Gastroesophageal sphincter (tissue), 4 donors: ENCODE results near the gene KLHL40. TPM values are rescaled to one million over a fixed set of nuclear protein-coding genes. Genes with fewer than 3 reads are reported as not detected.

Experiments used
- ATAC-seq: fragments of 150-250 bp; one replicate; pipeline ENCODE4 v1.9.1; 2016; ENCODE audit warnings: mild to moderate bottlenecking, moderate library complexity
- H3K27ac ChIP-seq, 4 donors: fragments of 200-600 bp; sonication (generic) in 3 of 4; 1 replicate in 3 of 4; 2 replicates in 1 of 4; pipeline ENCODE4 v1.5.1; 2016 to 2019
- H3K27me3 ChIP-seq: fragments of 200-600 bp; sonication (generic); one replicate; pipeline ENCODE4 v1.5.1; 2019
- H3K36me3 ChIP-seq, 2 donors: fragments of 200-600 bp; sonication (generic); one replicate each; pipeline ENCODE4 v1.5.1; 2019; ENCODE audit warnings: control low read depth in 1 of 2
- H3K4me1 ChIP-seq, 3 donors: fragments of 200-600 bp; sonication (generic); 1 replicate in 2 of 3; 2 replicates in 1 of 3; pipeline ENCODE4 v1.5.1; 2016 to 2019; ENCODE audit warnings: control low read depth in 2 of 3
- H3K4me3 ChIP-seq, 2 donors: fragments of 200-600 bp; sonication (generic); one replicate each; pipeline ENCODE4 v1.5.1; 2019; ENCODE audit warnings: mild to moderate bottlenecking in 1 of 2, moderate library complexity in 1 of 2
- H3K9me3 ChIP-seq, 3 donors: fragments of 200-600 bp; sonication (generic); one replicate each; pipeline ENCODE4 v1.5.1; 2017 to 2019; ENCODE audit warnings: control low read depth in 2 of 3
- CTCF ChIP-seq, 4 experiments: fragments of 200-600 bp in 2 of 4; fragments of 450-650 bp in 2 of 4; sonication (generic) in 1 of 4; IDR thresholded peaks; one replicate each; pipeline ENCODE4 v1.5.1; 2017 to 2019; ENCODE audit warnings: antibody characterized with exemption in 4 of 4, mild to moderate bottlenecking in 2 of 4, moderate library complexity in 2 of 4
- EP300 ChIP-seq: sonication (generic); formaldehyde crosslinking; IDR thresholded peaks from one replicate; pipeline ENCODE4 v1.6.1; 2017; ENCODE audit warnings: antibody characterized with exemption, mild to moderate bottlenecking
- POLR2A ChIP-seq, 2 donors: fragments of 450-650 bp; IDR thresholded peaks; one replicate each; pipeline ENCODE4 v1.6.1; 2017; ENCODE audit warnings: antibody characterized with exemption in 2 of 2, mild to moderate bottlenecking in 2 of 2, moderate library complexity in 1 of 2
- POLR2AphosphoS5 ChIP-seq: sonication (generic); formaldehyde crosslinking; IDR thresholded peaks from one replicate; pipeline ENCODE4 v1.6.1; 2017; ENCODE audit warnings: antibody characterized with exemption
- WGBS, 2 donors: methylation state at CpG; one replicate each; pipeline ENCODE4 v1.1.5; 2018; ENCODE audit warnings: low coverage in 1 of 2; 5-methylcytosine and 5-hydroxymethylcytosine counted together
- total RNA-seq, 4 donors: library from RNA; depleted of rRNA; stranded (reverse); fragments of >200 nt; gene quantifications; one replicate each; pipeline ENCODE4 v1.1.0, GENCODE V29; 2016

The KLHL40 gene
- total RNA-seq, 4 donors from 2014 or later, result not detected

- no peaks in the 10 kb centered on the region for H3K36me3 ChIP-seq
- no peak overlapping the region for H3K27ac ChIP-seq
- no peak overlapping the region for H3K4me3 ChIP-seq
- H3K27me3 ChIP-seq, result no peaks in the 10 kb centered on the region
- H3K9me3 ChIP-seq, result no peaks in the 10 kb centered on the region
- 31 to 42% methylated on average over 3 of the region's 3 CpGs for WGBS, 2 donors
- H3K4me1 ChIP-seq, result peaks cover 0 to 19% (median 0%) of the 10 kb centered on the region in 3 donors
- ATAC-seq, result no peak
- TF ChIP-seq POLR2A (IDR thresholded peaks at IDR 0.05), result no peak
Measured at GRCh38 chr3:42728056-42728455, 42.7 kb downstream of the KLHL40 start.

DNA sequence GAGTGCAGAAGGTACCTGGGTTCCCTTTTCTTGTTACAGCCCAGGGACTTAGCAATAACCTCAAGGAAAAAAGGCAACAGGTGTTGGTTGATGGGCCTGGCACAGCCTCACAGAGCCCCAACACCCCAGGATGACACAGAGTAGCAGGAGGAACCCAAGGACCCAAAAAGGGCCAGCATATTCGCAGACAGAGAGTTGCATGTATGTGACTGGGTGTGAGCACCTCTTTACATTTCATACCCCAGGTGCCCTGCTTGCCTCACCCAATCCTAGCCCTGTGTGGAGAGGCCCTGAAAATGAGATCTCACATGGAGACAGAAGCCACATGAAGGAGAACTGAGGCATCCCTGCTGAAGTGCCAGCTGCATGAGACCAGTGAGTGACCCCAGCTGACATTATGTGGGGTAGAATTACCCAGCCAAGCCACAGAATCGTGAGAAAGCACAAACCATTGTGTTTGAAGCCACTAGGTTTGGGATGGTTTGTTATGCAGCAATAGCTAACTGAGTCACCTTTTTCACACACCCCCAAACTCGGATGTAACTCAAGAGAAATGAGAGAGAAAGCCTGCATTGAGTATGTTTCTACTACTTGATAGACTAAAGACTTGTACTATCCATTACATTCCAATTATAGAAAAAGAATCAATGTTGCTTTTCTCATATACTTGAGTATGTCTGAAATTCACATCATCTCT, 43.5 kb downstream of the KLHL40 start:
- Histone ChIP-seq H3K27me3 (no peaks in the 10 kb centered on the region), H3K27ac (no peak overlapping the region), H3K4me3 (no peak overlapping the region), H3K9me3 (no peaks in the 10 kb centered on the region), H3K4me1 (peaks cover 0 to 19% (median 0%) of the 10 kb centered on the region in 3 donors), H3K36me3 (no peaks in the 10 kb centered on the region)
- TF ChIP-seq POLR2A (IDR thresholded peaks at IDR 0.05), result no peak
- TF ChIP-seq CTCF (IDR thresholded peaks at IDR 0.05), result no peak
- TF ChIP-seq POLR2AphosphoS5, result no peak
- no peak for TF ChIP-seq EP300
- ATAC-seq, result no peak
- WGBS, 2 donors, result 68 to 86% methylated on average over 2 of the region's 3 CpGs

GRCh38 chr3:42729404-42730145, 44.2 kb downstream of the KLHL40 start:
- no peaks in the 10 kb centered on the region for H3K36me3 ChIP-seq
- H3K4me3 ChIP-seq, result no peak overlapping the region
- H3K27ac ChIP-seq, result no peak overlapping the region
- no peaks in the 10 kb centered on the region for H3K27me3 ChIP-seq
- peaks cover 0 to 19% (median 0%) of the 10 kb centered on the region in 3 donors for H3K4me1 ChIP-seq
- no peaks in the 10 kb centered on the region for H3K9me3 ChIP-seq
- 48 to 70% methylated on average over 2 to 4 of the region's 6 CpGs for WGBS, 2 donors
- TF ChIP-seq POLR2AphosphoS5, result no peak
- no peak for TF ChIP-seq CTCF (IDR thresholded peaks at IDR 0.05)
- no peak for TF ChIP-seq EP300
- TF ChIP-seq POLR2A (IDR thresholded peaks at IDR 0.05), result no peak
- no peak for ATAC-seq

DNA sequence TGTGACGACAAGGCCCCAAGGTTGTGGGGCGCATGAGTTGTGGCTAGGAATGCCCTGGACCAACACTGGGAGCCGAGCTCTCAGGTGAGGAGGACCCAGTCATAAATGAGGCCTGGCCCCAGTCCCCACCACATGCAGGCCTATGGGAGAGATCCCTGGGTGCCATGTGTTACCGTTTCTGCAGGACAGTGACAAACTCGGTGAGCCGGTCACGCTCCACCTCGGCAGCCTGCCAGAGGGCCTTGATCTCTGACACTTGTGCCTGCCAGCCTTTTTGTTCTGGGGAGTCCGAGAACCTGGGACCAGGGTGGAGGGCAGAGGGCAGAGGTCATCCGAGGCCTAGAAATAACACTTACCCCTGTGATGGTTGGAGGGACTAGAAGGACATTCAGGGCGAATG, 45.0 kb downstream of the KLHL40 start:
- H3K36me3 ChIP-seq, result no peaks in the 10 kb centered on the region
- H3K4me3 ChIP-seq, result no peak overlapping the region
- TF ChIP-seq CTCF (IDR thresholded peaks at IDR 0.05), result no peak
- TF ChIP-seq POLR2A (IDR thresholded peaks at IDR 0.05), result no peak
- no peak for TF ChIP-seq EP300
- no peak for TF ChIP-seq POLR2AphosphoS5
- no peak for ATAC-seq
- 80 to 100% methylated on average over 1 of the region's 11 CpGs for WGBS, 2 donors
- H3K27me3 ChIP-seq, result no peaks in the 10 kb centered on the region
- no peaks in the 10 kb centered on the region for H3K9me3 ChIP-seq
- H3K4me1 ChIP-seq, result peaks cover 0 to 19% (median 0%) of the 10 kb centered on the region in 3 donors
- peak overlapping the region in 1 of 4 donors; percentile 19 for H3K27ac ChIP-seq

DNA sequence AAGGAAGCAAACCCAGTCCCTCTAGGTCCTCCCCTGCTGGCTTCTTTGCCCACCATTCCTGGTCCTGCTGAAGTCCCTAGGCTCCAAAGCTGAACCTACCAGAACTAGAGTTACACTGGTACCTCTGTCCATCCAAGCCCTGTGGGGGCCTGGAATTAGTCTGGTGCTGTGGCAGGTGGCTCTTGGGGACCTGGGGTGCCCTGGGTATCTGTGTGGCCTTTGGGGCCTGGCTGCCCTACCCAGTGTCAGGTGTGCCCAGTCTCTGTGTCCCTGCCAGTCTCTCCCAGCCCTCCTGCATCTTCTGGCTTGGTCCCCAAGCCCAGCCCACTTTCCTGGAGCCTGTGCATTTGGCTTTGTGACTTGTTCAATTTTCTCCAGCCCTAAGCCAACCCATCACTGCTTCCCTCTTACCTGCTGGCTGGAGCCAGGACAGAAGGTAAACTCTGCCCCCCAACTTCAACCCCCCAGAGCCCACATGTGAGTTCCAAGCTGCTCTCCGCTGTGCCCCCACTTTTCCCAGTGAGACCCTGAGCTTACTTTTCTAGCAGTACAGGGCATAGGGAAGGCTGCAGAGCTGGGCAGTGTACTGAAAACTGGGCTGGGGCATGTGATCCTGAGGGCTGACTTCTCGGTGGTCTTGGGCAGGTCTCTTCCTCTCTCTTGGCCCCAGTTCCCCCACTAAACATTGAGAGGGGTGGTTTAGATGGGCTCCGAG, 45.5 kb downstream of the KLHL40 start:
- H3K4me1 ChIP-seq, result peaks cover 0 to 19% (median 0%) of the 10 kb centered on the region in 3 donors
- WGBS, 2 donors, result no CpG with 5 or more reads among the region's 3 CpGs
- TF ChIP-seq POLR2A (IDR thresholded peaks at IDR 0.05), result no peak
- TF ChIP-seq POLR2AphosphoS5, result no peak
- no peak for TF ChIP-seq EP300
- TF ChIP-seq CTCF (IDR thresholded peaks at IDR 0.05), result no peak
- H3K4me3 ChIP-seq, result no peak overlapping the region
- no peak for ATAC-seq
- H3K27ac ChIP-seq, result peak overlapping the region in 2 of 4 donors; percentile 19 to 65
- no peaks in the 10 kb centered on the region for H3K36me3 ChIP-seq
- no peaks in the 10 kb centered on the region for H3K27me3 ChIP-seq
- H3K9me3 ChIP-seq, result no peaks in the 10 kb centered on the region
